ENCODE results near the gene F2RL1.

F2RL1 gene

DNA sequence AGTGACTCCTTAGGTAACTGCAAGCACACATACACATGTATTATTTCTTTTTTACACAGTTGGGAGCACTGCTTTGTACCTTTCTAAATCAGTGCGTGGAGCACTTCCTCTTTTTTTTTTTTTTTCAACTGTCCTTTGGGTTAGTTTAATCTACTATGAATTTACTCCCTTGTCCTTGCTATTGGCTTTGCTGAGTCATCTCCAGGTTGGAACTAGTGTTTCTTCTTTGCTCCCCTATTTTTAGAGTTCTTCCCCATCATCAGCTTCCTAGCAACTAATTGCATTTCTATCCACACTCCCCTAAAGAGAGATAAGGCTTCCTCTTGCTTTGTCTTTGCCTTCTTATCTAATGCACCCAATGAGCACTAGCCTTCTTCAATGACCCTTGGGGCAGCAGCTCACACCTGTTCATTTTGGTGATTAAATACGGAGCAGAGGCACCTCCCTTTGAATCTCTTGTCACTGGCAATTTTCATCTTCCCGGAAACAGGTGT lies 55.3 kb downstream of the F2RL1 start:
- no peak for ATAC-seq
- TF ChIP-seq, protein P1, sequence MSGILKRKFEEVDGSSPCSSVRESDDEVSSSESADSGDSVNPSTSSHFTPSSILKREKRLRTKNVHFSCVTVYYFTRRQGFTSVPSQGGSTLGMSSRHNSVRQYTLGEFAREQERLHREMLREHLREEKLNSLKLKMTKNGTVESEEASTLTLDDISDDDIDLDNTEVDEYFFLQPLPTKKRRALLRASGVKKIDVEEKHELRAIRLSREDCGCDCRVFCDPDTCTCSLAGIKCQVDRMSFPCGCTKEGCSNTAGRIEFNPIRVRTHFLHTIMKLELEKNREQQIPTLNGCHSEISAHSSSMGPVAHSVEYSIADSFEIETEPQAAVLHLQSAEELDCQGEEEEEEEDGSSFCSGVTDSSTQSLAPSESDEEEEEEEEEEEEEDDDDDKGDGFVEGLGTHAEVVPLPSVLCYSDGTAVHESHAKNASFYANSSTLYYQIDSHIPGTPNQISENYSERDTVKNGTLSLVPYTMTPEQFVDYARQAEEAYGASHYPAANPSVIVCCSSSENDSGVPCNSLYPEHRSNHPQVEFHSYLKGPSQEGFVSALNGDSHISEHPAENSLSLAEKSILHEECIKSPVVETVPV (CRISPR knock-in tag; IDR thresholded peaks at IDR 0.05), result no peak
- TF ChIP-seq, protein P2, sequence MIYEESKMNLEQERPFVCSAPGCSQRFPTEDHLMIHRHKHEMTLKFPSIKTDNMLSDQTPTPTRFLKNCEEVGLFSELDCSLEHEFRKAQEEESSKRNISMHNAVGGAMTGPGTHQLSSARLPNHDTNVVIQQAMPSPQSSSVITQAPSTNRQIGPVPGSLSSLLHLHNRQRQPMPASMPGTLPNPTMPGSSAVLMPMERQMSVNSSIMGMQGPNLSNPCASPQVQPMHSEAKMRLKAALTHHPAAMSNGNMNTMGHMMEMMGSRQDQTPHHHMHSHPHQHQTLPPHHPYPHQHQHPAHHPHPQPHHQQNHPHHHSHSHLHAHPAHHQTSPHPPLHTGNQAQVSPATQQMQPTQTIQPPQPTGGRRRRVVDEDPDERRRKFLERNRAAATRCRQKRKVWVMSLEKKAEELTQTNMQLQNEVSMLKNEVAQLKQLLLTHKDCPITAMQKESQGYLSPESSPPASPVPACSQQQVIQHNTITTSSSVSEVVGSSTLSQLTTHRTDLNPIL (CRISPR knock-in tag; IDR thresholded peaks at IDR 0.05; ENCODE audit: low read depth), result no peak
- TF ChIP-seq GLIS3 (CRISPR knock-in tag; IDR thresholded peaks at IDR 0.05) (no peak), BACH2 (CRISPR knock-in tag; IDR thresholded peaks at IDR 0.05; ENCODE audit: borderline replicate concordance) (no peak), TOX (CRISPR knock-in tag; IDR thresholded peaks at IDR 0.05; ENCODE audit: borderline replicate concordance) (no peak), PPARA (CRISPR knock-in tag; IDR thresholded peaks at IDR 0.05; ENCODE audit: borderline replicate concordance) (no peak), ZFP30 (CRISPR knock-in tag; IDR thresholded peaks at IDR 0.05) (no peak), SNAI2 (CRISPR knock-in tag; IDR thresholded peaks at IDR 0.05) (no peak), ISL1 (CRISPR knock-in tag; IDR thresholded peaks at IDR 0.05) (no peak), TCF4 (CRISPR knock-in tag; IDR thresholded peaks at IDR 0.05; ENCODE audit: borderline replicate concordance) (no peak), ZNF70 (CRISPR knock-in tag; IDR thresholded peaks at IDR 0.05) (no peak), RARB (CRISPR knock-in tag; IDR thresholded peaks at IDR 0.05) (no peak)
